HepG2 (cell line): ENCODE results near the gene SEPTIN12. TPM values are rescaled to one million over a fixed set of nuclear protein-coding genes. Genes with fewer than 3 reads are reported as not detected.
A peak's percentile ranks its signal among the peaks of the same experiment; 100 is the strongest.

Source experiments
- ADNP ChIP-seq: sonication (generic); formaldehyde crosslinking; IDR thresholded peaks from 2 replicates; pipeline ENCODE4 v1.4.0; 2020; ENCODE audit warnings: missing genetic modification reagents
- HNRNPK ChIP-seq: fragments of 200-400 bp; formaldehyde crosslinking; IDR thresholded peaks from 2 replicates; pipeline ENCODE4 v1.6.1; 2018; ENCODE audit warnings: low read length, low read depth, moderate library complexity, mild to moderate bottlenecking; ENCODE audit not compliant: poor library complexity, severe bottlenecking
- NONO ChIP-seq, 2 experiments: fragments of 450-650 bp in 1 of 2; sonication (generic) in 1 of 2; formaldehyde crosslinking in 1 of 2; IDR thresholded peaks in 1 of 2; conservative IDR thresholded peaks in 1 of 2; 2 replicates each; pipeline versions ENCODE4 v1.6.1 to v1.8.0; 2017 to 2022; ENCODE audit warnings: mild to moderate bottlenecking in 1 of 2, missing genetic modification reagents in 1 of 2, moderate library complexity in 1 of 2
- POLR2G ChIP-seq: fragments of 200-400 bp; formaldehyde crosslinking; IDR thresholded peaks from 2 replicates; pipeline ENCODE4 v1.6.1; 2018; ENCODE audit warnings: mild to moderate bottlenecking, low read depth, low read length, moderate library complexity
- SOX13 ChIP-seq, 3 experiments: fragments of 450-650 bp in 1 of 3; sonication (generic) in 1 of 3; formaldehyde crosslinking in 1 of 3; IDR thresholded peaks in 2 of 3; conservative IDR thresholded peaks in 1 of 3; 2 replicates each; pipeline versions ENCODE4 v1.5.0 to v1.6.1; 2016 to 2020; ENCODE audit warnings: antibody characterized with exemption in 1 of 3, mild to moderate bottlenecking in 1 of 3, missing compliant biosample characterization in 1 of 3, missing genetic modification reagents in 1 of 3, moderate library complexity in 1 of 3
- TCF7L2 ChIP-seq: IDR thresholded peaks from 2 replicates; pipeline ENCODE4 v1.6.1; 2011; ENCODE audit warnings: mild to moderate bottlenecking, low read depth, low read length, moderate library complexity
- TOE1 ChIP-seq: sonication (generic); formaldehyde crosslinking; IDR thresholded peaks from 2 replicates; pipeline ENCODE4 v1.4.0; 2020; ENCODE audit warnings: mild to moderate bottlenecking, missing genetic modification reagents
- ZNF12 ChIP-seq: sonication (generic); formaldehyde crosslinking; IDR thresholded peaks from 2 replicates; pipeline ENCODE4 v1.5.0; 2020; ENCODE audit warnings: missing genetic modification reagents
- ZNF333 ChIP-seq: sonication (generic); formaldehyde crosslinking; IDR thresholded peaks from 2 replicates; pipeline ENCODE4 v1.4.0; 2020; ENCODE audit warnings: mild to moderate bottlenecking, missing genetic modification reagents, borderline replicate concordance
- ZNF33B ChIP-seq: sonication (generic); formaldehyde crosslinking; IDR thresholded peaks from 2 replicates; pipeline ENCODE4 v1.5.1; 2020; ENCODE audit warnings: mild to moderate bottlenecking, missing genetic modification reagents
- ZNF761 ChIP-seq: sonication (generic); formaldehyde crosslinking; conservative IDR thresholded peaks from 2 replicates; pipeline ENCODE4 v1.4.0; 2020; ENCODE audit warnings: mild to moderate bottlenecking, missing genetic modification reagents
- polyA plus RNA-seq, 8 experiments: library from polyadenylated mRNA; depleted of rRNA in 3 of 8; stranded (reverse) in 7 of 8; unstranded in 1 of 8; fragments of >200 nt; fragmentation: Illumina TruSeq in 4 of 8; extraction: Trizol in 4 of 8; gene quantifications; 2 replicates each; pipeline versions ENCODE4 v1.2.1 to v1.2.3, GENCODE V29; 2011 to 2016; ENCODE audit warnings: low read depth in 4 of 8, missing spikeins in 1 of 8, mixed read lengths in 1 of 8; ENCODE audit not compliant: insufficient read depth in 1 of 8
- total RNA-seq, 5 experiments: library from RNA; depleted of rRNA; stranded (reverse); fragments of >200 nt; fragmentation: Illumina TruSeq; extraction: Trizol; gene quantifications; 2 replicates each; pipeline ENCODE4 v1.2.3, GENCODE V29; 2016; ENCODE audit warnings: low read depth in 1 of 5
- TF ChIP-seq, protein P1 (sequence below): IDR thresholded peaks from 2 replicates; pipeline ENCODE4 v1.6.1; 2018; ENCODE audit warnings: missing genetic modification reagents
- TF ChIP-seq, protein P2 (sequence below): sonication (generic); formaldehyde crosslinking; IDR thresholded peaks from 2 replicates; pipeline ENCODE4 v1.4.0; 2020; ENCODE audit warnings: missing genetic modification reagents
- TF ChIP-seq, protein P3 (sequence below), 2 experiments: sonication (generic) in 1 of 2; formaldehyde crosslinking in 1 of 2; IDR thresholded peaks; 2 replicates each; pipeline versions ENCODE4 v1.4.0 to v1.6.1; 2016 to 2020; ENCODE audit warnings: borderline replicate concordance in 1 of 2, low read depth in 1 of 2, mild to moderate bottlenecking in 1 of 2, missing genetic modification reagents in 1 of 2
- TF ChIP-seq, protein P4 (sequence below): sonication (generic); formaldehyde crosslinking; IDR thresholded peaks from 2 replicates; pipeline ENCODE4 v1.5.0; 2020; ENCODE audit warnings: missing genetic modification reagents, mild to moderate bottlenecking, borderline replicate concordance

Gene SEPTIN12
- total and polyA plus RNA-seq, 2 of the 13 experiments (the other 11 are each of a cell fraction or from before 2014, with no cell fraction given): 0.22 TPM; not detected in 1

DNA sequence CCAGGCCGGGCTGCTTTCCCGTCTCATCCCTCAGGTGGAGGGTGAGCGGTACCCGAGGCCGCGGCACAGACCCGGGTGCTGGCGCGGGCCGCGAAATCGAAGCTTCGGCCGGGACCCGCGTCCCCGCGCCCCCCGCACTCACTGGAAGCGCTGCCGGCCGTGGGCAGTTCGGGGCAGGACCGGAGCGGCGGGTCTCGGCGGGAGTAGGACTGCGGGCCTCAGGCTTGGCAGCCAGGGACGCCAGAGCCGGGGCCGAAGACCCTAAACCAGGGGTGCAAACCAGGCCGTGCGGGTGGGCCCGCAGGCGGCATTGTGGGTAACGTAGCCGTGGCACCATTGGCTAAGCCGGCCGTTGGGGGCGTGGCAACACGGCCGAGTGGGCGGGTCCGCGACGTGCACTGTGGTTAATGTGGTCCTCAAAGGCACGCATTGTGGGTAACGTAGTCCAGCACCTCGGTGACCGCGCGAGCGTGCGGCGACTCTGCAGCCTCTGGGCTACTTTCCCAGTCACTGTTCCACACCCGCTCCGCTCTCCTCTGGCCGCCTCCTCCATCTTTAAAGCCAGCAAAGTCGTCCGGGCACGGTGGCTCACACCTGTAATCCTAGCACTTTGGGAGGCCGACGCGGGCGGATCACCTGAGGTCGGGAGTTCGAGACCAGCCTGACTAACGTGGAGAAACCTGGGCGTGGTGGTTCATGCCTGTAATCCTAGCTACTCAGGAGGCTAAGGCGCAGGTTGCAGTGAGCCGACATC is 21.1 kb downstream of the SEPTIN12 start, which contains the start of gene ZNF500 (continued):
- TF ChIP-seq, protein P1, sequence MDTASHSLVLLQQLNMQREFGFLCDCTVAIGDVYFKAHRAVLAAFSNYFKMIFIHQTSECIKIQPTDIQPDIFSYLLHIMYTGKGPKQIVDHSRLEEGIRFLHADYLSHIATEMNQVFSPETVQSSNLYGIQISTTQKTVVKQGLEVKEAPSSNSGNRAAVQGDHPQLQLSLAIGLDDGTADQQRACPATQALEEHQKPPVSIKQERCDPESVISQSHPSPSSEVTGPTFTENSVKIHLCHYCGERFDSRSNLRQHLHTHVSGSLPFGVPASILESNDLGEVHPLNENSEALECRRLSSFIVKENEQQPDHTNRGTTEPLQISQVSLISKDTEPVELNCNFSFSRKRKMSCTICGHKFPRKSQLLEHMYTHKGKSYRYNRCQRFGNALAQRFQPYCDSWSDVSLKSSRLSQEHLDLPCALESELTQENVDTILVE: peak; percentile 44
- TF ChIP-seq ZNF333 (CRISPR knock-in tag) (0 out of 2 replicates have a peak, but pooled peaks have one; percentile 75), ZNF33B (CRISPR knock-in tag) (no peak), NONO (IDR thresholded peaks at IDR 0.05) (no peak), NONO (CRISPR knock-in tag; conservative IDR thresholded peaks at IDR 0.05) (peak; percentile 62; the same call in 1 of the 2 replicates), ZNF12 (0 out of 2 replicates have a peak, but pooled peaks have one; percentile 11), HNRNPK (peak; percentile 34), TCF7L2 (no peak), ZNF761 (CRISPR knock-in tag) (0 out of 2 replicates have a peak, but pooled peaks have one; percentile 40), TOE1 (CRISPR knock-in tag) (peak; percentile 76; the same call in 1 of the 2 replicates), SOX13 (IDR thresholded peaks at IDR 0.05) (no peak), SOX13 (CRISPR knock-in tag; conservative IDR thresholded peaks at IDR 0.05 in 1 of 2, IDR thresholded peaks at IDR 0.05 in 1 of 2) (no peak), POLR2G (peak; percentile 69), ADNP (CRISPR knock-in tag) (peak; percentile 91)
- TF ChIP-seq, protein P2, sequence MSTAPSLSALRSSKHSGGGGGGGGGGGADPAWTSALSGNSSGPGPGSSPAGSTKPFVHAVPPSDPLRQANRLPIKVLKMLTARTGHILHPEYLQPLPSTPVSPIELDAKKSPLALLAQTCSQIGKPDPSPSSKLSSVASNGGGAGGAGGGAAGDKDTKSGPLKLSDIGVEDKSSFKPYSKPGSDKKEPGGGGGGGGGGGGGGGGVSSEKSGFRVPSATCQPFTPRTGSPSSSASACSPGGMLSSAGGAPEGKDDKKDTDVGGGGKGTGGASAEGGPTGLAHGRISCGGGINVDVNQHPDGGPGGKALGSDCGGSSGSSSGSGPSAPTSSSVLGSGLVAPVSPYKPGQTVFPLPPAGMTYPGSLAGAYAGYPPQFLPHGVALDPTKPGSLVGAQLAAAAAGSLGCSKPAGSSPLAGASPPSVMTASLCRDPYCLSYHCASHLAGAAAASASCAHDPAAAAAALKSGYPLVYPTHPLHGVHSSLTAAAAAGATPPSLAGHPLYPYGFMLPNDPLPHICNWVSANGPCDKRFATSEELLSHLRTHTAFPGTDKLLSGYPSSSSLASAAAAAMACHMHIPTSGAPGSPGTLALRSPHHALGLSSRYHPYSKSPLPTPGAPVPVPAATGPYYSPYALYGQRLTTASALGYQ (CRISPR knock-in tag): peak; percentile 50; the same call in 1 of the 2 replicates
- TF ChIP-seq, protein P3, sequence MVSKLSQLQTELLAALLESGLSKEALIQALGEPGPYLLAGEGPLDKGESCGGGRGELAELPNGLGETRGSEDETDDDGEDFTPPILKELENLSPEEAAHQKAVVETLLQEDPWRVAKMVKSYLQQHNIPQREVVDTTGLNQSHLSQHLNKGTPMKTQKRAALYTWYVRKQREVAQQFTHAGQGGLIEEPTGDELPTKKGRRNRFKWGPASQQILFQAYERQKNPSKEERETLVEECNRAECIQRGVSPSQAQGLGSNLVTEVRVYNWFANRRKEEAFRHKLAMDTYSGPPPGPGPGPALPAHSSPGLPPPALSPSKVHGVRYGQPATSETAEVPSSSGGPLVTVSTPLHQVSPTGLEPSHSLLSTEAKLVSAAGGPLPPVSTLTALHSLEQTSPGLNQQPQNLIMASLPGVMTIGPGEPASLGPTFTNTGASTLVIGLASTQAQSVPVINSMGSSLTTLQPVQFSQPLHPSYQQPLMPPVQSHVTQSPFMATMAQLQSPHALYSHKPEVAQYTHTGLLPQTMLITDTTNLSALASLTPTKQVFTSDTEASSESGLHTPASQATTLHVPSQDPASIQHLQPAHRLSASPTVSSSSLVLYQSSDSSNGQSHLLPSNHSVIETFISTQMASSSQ (IDR thresholded peaks at IDR 0.05; ENCODE audit: low read depth): 0 out of 2 replicates have a peak, but pooled peaks have one; percentile 25
- TF ChIP-seq, protein P3 (CRISPR knock-in tag; IDR thresholded peaks at IDR 0.05; ENCODE audit: borderline replicate concordance): 0 out of 2 replicates have a peak, but pooled peaks have one; percentile 47
- TF ChIP-seq, protein P4, sequence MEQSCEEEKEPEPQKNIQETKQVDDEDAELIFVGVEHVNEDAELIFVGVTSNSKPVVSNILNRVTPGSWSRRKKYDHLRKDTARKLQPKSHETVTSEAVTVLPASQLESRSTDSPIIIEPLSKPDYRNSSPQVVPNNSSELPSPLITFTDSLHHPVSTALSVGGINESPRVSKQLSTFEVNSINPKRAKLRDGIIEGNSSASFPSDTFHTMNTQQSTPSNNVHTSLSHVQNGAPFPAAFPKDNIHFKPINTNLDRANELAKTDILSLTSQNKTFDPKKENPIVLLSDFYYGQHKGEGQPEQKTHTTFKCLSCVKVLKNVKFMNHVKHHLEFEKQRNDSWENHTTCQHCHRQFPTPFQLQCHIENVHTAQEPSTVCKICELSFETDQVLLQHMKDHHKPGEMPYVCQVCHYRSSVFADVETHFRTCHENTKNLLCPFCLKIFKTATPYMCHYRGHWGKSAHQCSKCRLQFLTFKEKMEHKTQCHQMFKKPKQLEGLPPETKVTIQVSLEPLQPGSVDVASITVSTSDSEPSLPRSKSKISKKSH (CRISPR knock-in tag): peak; percentile 80; the same call in 1 of the 2 replicates
